A549 (cell line): ENCODE measurements around the gene AOAH. TPM values are rescaled to one million over a fixed set of nuclear protein-coding genes. Genes with fewer than 3 reads are reported as not detected.

Source experiments
- ATAC-seq, 2 experiments: fragments of 200-7000 bp in 1 of 2; fragments of >200 bp in 1 of 2; cut with Nextera tagmentation in 1 of 2; cut with Tn5 transposase in 1 of 2; 3 replicates each; pipeline versions ENCODE4 v1.8.0 to v1.9.1; 2018 to 2020; ENCODE audit warnings: mild to moderate bottlenecking in 1 of 2, moderate library complexity in 1 of 2
- CTCF ChIA-PET: fragments of 300-600 bp; sonication (Branson Sonifier 250); formaldehyde crosslinking; extraction: SDS; loops from one replicate; lab custom pipeline; 2021; ENCODE audit warnings: antibody characterized with exemption, inconsistent platforms; lab: Yijun Ruan, JAX
- POLR2A ChIA-PET: fragments of 350-600 bp; formaldehyde crosslinking; extraction: SDS; loops from one replicate; lab custom pipeline; 2021; ENCODE audit warnings: antibody characterized with exemption, inconsistent platforms; lab: Yijun Ruan, JAX
- DNase-seq, 2 experiments: peaks; one replicate each; pipeline versions ENCODE4 v3.0.0 to v3.0.0-alpha.2; 2011 to 2016; ENCODE audit warnings: low read depth in 1 of 2, low spot score in 1 of 2
- FAIRE-seq: peaks from 2 replicates; lab custom pipeline; 2011; peaks lifted over from hg19 to GRCh38; lab: Jason Lieb, UNC
- H3K27ac ChIP-seq, 2 experiments: fragments of >200 bp; sonication (Bioruptor Twin); formaldehyde crosslinking; 3 replicates each; pipeline ENCODE4 v1.5.1; 2016 to 2017
- H3K4me1 ChIP-seq: fragments of >200 bp; sonication (Bioruptor Twin); formaldehyde crosslinking; 3 replicates; pipeline ENCODE4 v1.6.1; 2016
- H3K4me2 ChIP-seq: fragments of >200 bp; sonication (Bioruptor Twin); formaldehyde crosslinking; 3 replicates; pipeline ENCODE4 v1.6.1; 2016
- H3K4me3 ChIP-seq: fragments of >200 bp; sonication (Bioruptor Twin); formaldehyde crosslinking; 3 replicates; pipeline ENCODE4 v1.5.1; 2016
- H3K9me3 ChIP-seq: fragments of >200 bp; sonication (Bioruptor Twin); formaldehyde crosslinking; 3 replicates; pipeline ENCODE4 v1.6.1; 2016
- BHLHE40 ChIP-seq: IDR thresholded peaks from 2 replicates; pipeline ENCODE4 v1.6.1; 2012; ENCODE audit warnings: low read depth, low read length, inconsistent platforms
- CBX2 ChIP-seq: fragments of 200-600 bp; sonication (generic); IDR thresholded peaks from 2 replicates; pipeline ENCODE4 v1.6.1; 2016; ENCODE audit warnings: low read depth, mild to moderate bottlenecking, borderline replicate concordance
- CHD4 ChIP-seq: fragments of 200-600 bp; sonication (generic); IDR thresholded peaks from 2 replicates; pipeline ENCODE4 v1.6.1; 2016; ENCODE audit warnings: antibody characterized with exemption, mild to moderate bottlenecking, borderline replicate concordance
- EP300 ChIP-seq, 2 experiments: fragments of >200 bp; sonication (Bioruptor Twin); formaldehyde crosslinking; IDR thresholded peaks; 2 replicates in 1 of 2; 3 replicates in 1 of 2; pipeline ENCODE4 v1.6.1; 2016 to 2017
- FOSB ChIP-seq: fragments of 250-450 bp; sonication (Bioruptor Pico); IDR thresholded peaks from 2 replicates; pipeline ENCODE4 v1.5.0; 2020; ENCODE audit warnings: mild to moderate bottlenecking, moderate library complexity
- FOXS1 ChIP-seq: fragments of 250-450 bp; sonication (Bioruptor Pico); IDR thresholded peaks from 2 replicates; pipeline ENCODE4 v1.5.0; 2020; ENCODE audit warnings: mild to moderate bottlenecking, moderate library complexity
- HEYL ChIP-seq: fragments of 250-450 bp; sonication (Bioruptor Pico); IDR thresholded peaks from 2 replicates; pipeline ENCODE4 v1.8.0; 2021; ENCODE audit warnings: mild to moderate bottlenecking, moderate library complexity
- HMGXB4 ChIP-seq: fragments of 250-450 bp; sonication (Bioruptor Pico); IDR thresholded peaks from 2 replicates; pipeline ENCODE4 v1.5.0; 2021; ENCODE audit warnings: mild to moderate bottlenecking, moderate library complexity, borderline replicate concordance
- HOXA7 ChIP-seq: fragments of 250-450 bp; sonication (Bioruptor Pico); IDR thresholded peaks from 2 replicates; pipeline ENCODE4 v1.5.0; 2020; ENCODE audit warnings: mild to moderate bottlenecking, moderate library complexity
- HOXB13 ChIP-seq: fragments of 250-450 bp; sonication (Bioruptor Pico); IDR thresholded peaks from 2 replicates; pipeline ENCODE4 v1.5.0; 2020; ENCODE audit warnings: low read depth, mild to moderate bottlenecking, moderate library complexity
- KDM5A ChIP-seq: fragments of 200-600 bp; sonication (generic); IDR thresholded peaks from 2 replicates; pipeline ENCODE4 v1.6.1; 2016; ENCODE audit warnings: antibody characterized with exemption, mild to moderate bottlenecking
- MAX ChIP-seq: IDR thresholded peaks from 2 replicates; pipeline ENCODE4 v1.6.1; 2012
- MYC ChIP-seq: IDR thresholded peaks from 2 replicates; pipeline ENCODE4 v1.6.1; 2012; ENCODE audit warnings: mild to moderate bottlenecking, inconsistent platforms, low read length, improper control_type of control experiment, borderline replicate concordance
- NR3C1 ChIP-seq: fragments of >200 bp; sonication (Bioruptor Twin); formaldehyde crosslinking; IDR thresholded peaks from 3 replicates; pipeline ENCODE4 v1.6.1; 2017
- POLR2A ChIP-seq: IDR thresholded peaks from 2 replicates; pipeline ENCODE4 v1.6.1; 2012; ENCODE audit warnings: mild to moderate bottlenecking, low read length
- RAD21 ChIP-seq, 2 experiments: fragments of >200 bp in 1 of 2; sonication (Bioruptor Twin) in 1 of 2; formaldehyde crosslinking in 1 of 2; IDR thresholded peaks in 1 of 2; conservative IDR thresholded peaks in 1 of 2; 2 replicates in 1 of 2; 3 replicates in 1 of 2; pipeline ENCODE4 v1.6.1; 2012 to 2018; ENCODE audit warnings: inconsistent platforms in 1 of 2
- RARB ChIP-seq: fragments of 250-450 bp; sonication (Bioruptor Pico); IDR thresholded peaks from 2 replicates; pipeline ENCODE4 v1.8.0; 2021; ENCODE audit warnings: mild to moderate bottlenecking, moderate library complexity
- RCOR1 ChIP-seq: fragments of 150-350 bp; IDR thresholded peaks from 2 replicates; pipeline ENCODE4 v1.6.1; 2014; ENCODE audit warnings: antibody characterized with exemption, low read length, low read depth
- RNF2 ChIP-seq: fragments of 200-600 bp; sonication (generic); IDR thresholded peaks from 2 replicates; pipeline ENCODE4 v1.6.1; 2016; ENCODE audit warnings: low read depth, mild to moderate bottlenecking, antibody characterized with exemption, moderate library complexity, borderline replicate concordance
- ZC3H11A ChIP-seq: fragments of 450-650 bp; IDR thresholded peaks from 2 replicates; pipeline ENCODE4 v1.6.1; 2014; ENCODE audit warnings: antibody characterized with exemption, mild to moderate bottlenecking
- ZNF302 ChIP-seq: fragments of 250-450 bp; sonication (Bioruptor Pico); IDR thresholded peaks from 2 replicates; pipeline ENCODE4 v1.9.0; 2021; ENCODE audit warnings: inconsistent platforms, mild to moderate bottlenecking, moderate library complexity
- WGBS: methylation state at CpG from one replicate; pipeline ENCODE4 v1.1.6; 2017; ENCODE audit errors: missing lambda C conversion rate; 5-methylcytosine and 5-hydroxymethylcytosine counted together
- polyA plus RNA-seq, 4 experiments: library from polyadenylated mRNA; depleted of rRNA in 3 of 4; stranded (reverse); fragments of >200 nt; fragmentation: RNase III in 1 of 4; extraction: RNeasy Plus Mini Kit Qiagen cat#74134 plus additional on column Dnase treatment in 1 of 4; gene quantifications; 2 replicates in 3 of 4; 3 replicates in 1 of 4; pipeline ENCODE4 v1.2.3, GENCODE V29; 2011 to 2017
- TF ChIP-seq, protein P1 (sequence below): fragments of >200 bp; sonication (Bioruptor Twin); formaldehyde crosslinking; IDR thresholded peaks from 3 replicates; pipeline ENCODE4 v1.5.1; 2016

AOAH gene
- polyA plus RNA-seq, 2 of the 4 experiments (the other 2 are of a cell fraction), result 0.09 TPM; not detected in 1

DNA sequence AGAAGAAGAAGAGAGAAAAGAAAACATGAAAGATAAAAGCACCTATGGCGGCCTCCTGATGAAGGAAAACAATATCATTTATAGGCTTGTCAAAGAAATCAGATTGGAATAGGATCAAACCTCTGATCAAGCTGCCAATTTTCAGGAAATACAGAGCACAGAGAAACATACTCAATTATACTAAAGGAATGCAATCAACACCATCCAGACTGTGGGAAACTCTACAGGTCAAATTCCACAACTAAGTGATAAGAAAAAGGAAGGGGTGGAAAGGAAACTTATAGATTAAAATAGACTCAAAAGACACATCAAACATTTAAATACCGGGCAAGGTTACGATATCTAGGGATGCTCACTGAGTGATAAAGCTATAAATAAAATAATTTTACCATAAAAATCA lies 39.3 kb downstream of the AOAH start:
- H3K27ac ChIP-seq, result no peak overlapping the region
- H3K9me3 ChIP-seq, result no peaks in the 10 kb centered on the region
- H3K4me3 ChIP-seq, result no peak overlapping the region
- ATAC-seq (no peak), DNase-seq (no peak), FAIRE-seq (no peak)
- ChIA-PET CTCF (interaction anchor here (0.7 to 2.0 kb wide), 3 partner anchors 14 to 197 kb away, joined by 3 to 9 read pairs (median 4); no protein-coding TSS in a partner anchor), POLR2A (no interaction called here)
- no peak overlapping the region for H3K4me2 ChIP-seq
- 73% methylated on average over 3 of the region's 3 CpGs for WGBS
- no peak for TF ChIP-seq ZC3H11A
- no peak for TF ChIP-seq ZNF302
- TF ChIP-seq, protein P1, sequence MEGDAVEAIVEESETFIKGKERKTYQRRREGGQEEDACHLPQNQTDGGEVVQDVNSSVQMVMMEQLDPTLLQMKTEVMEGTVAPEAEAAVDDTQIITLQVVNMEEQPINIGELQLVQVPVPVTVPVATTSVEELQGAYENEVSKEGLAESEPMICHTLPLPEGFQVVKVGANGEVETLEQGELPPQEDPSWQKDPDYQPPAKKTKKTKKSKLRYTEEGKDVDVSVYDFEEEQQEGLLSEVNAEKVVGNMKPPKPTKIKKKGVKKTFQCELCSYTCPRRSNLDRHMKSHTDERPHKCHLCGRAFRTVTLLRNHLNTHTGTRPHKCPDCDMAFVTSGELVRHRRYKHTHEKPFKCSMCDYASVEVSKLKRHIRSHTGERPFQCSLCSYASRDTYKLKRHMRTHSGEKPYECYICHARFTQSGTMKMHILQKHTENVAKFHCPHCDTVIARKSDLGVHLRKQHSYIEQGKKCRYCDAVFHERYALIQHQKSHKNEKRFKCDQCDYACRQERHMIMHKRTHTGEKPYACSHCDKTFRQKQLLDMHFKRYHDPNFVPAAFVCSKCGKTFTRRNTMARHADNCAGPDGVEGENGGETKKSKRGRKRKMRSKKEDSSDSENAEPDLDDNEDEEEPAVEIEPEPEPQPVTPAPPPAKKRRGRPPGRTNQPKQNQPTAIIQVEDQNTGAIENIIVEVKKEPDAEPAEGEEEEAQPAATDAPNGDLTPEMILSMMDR, result no peak
- no peak for TF ChIP-seq MAX
- no peak for TF ChIP-seq FOSB (CRISPR knock-in tag)
- no peaks in the 10 kb centered on the region for H3K4me1 ChIP-seq

GRCh38 chr7:36683695-36684357 lies 40.5 kb downstream of the AOAH start:
- FAIRE-seq, result no peak
- TF ChIP-seq RCOR1 (no peak), HMGXB4 (no peak), RAD21 (conservative IDR thresholded peaks at IDR 0.05 in 1 of 2, IDR thresholded peaks at IDR 0.05 in 1 of 2) (no peak), CHD4 (no peak), HEYL (CRISPR knock-in tag) (no peak)
- Histone ChIP-seq H3K4me2 (no peak overlapping the region), H3K4me3 (no peak overlapping the region), H3K9me3 (no peaks in the 10 kb centered on the region), H3K27ac (no peak overlapping the region), H3K4me1 (no peaks in the 10 kb centered on the region)
- no peak for ATAC-seq
- CTCF ChIA-PET, result interaction anchor here (1.2 to 5.4 kb wide), 3 partner anchors 13 to 209 kb away, joined by 3 to 35 read pairs (median 9); no protein-coding TSS in a partner anchor
- DNase-seq, result no peak
- POLR2A ChIA-PET, result no interaction called here
- WGBS, result 70% methylated on average over 4 of the region's 4 CpGs

GRCh38 chr7:36683111-36683510 lies 41.2 kb downstream of the AOAH start:
- ATAC-seq (no peak), FAIRE-seq (no peak), DNase-seq (no peak)
- CTCF ChIA-PET, result interaction anchor here (0.9 to 5.4 kb wide), 3 partner anchors 10 to 196 kb away, joined by 3 to 35 read pairs (median 6); no protein-coding TSS in a partner anchor
- POLR2A ChIA-PET, result no interaction called here
- Histone ChIP-seq H3K4me2 (no peak overlapping the region), H3K9me3 (no peaks in the 10 kb centered on the region), H3K4me3 (no peak overlapping the region), H3K4me1 (no peaks in the 10 kb centered on the region), H3K27ac (no peak overlapping the region)
- TF ChIP-seq RNF2, result no peak
- TF ChIP-seq CBX2, result no peak
- no peak for TF ChIP-seq ZC3H11A
- TF ChIP-seq POLR2A, result no peak
- no peak for TF ChIP-seq EP300 (IDR thresholded peaks at IDR 0.05)
- no peak for TF ChIP-seq RARB
- 38% methylated on average over 1 of the region's 1 CpG for WGBS

- CTCF ChIA-PET, result interaction anchor here (0.7 to 5.4 kb wide), 3 partner anchors 11 to 195 kb away, joined by 3 to 35 read pairs (median 6); no protein-coding TSS in a partner anchor
- H3K9me3 ChIP-seq, result no peaks in the 10 kb centered on the region
- no peak for TF ChIP-seq HOXA7 (CRISPR knock-in tag)
- TF ChIP-seq MYC, result no peak
- TF ChIP-seq EP300 (IDR thresholded peaks at IDR 0.05), result no peak
- no peak for TF ChIP-seq HOXB13 (CRISPR knock-in tag)
- TF ChIP-seq FOXS1 (CRISPR knock-in tag), result no peak
- TF ChIP-seq KDM5A, result no peak
- TF ChIP-seq BHLHE40, result no peak
- no peak for TF ChIP-seq NR3C1
- no peak for TF ChIP-seq FOSB (CRISPR knock-in tag)
- WGBS, result 59% methylated on average over 2 of the region's 2 CpGs
- no peaks in the 10 kb centered on the region for H3K4me1 ChIP-seq
- no peak for ATAC-seq
- FAIRE-seq, result no peak
- no peak overlapping the region for H3K4me2 ChIP-seq
- POLR2A ChIA-PET, result no interaction called here
- no peak overlapping the region for H3K4me3 ChIP-seq
- no peak for DNase-seq
- no peak overlapping the region for H3K27ac ChIP-seq
These were observed 42.2 kb downstream of the AOAH start for GRCh38 chr7:36682102-36682501.
